Measurements from ENCODE around the gene THADA. TPM values are rescaled to one million over a fixed set of nuclear protein-coding genes. Genes with fewer than 3 reads are reported as not detected.

The THADA gene
- total RNA-seq, 1 experiment from 2014 or later, result 27.5 TPM

DNA sequence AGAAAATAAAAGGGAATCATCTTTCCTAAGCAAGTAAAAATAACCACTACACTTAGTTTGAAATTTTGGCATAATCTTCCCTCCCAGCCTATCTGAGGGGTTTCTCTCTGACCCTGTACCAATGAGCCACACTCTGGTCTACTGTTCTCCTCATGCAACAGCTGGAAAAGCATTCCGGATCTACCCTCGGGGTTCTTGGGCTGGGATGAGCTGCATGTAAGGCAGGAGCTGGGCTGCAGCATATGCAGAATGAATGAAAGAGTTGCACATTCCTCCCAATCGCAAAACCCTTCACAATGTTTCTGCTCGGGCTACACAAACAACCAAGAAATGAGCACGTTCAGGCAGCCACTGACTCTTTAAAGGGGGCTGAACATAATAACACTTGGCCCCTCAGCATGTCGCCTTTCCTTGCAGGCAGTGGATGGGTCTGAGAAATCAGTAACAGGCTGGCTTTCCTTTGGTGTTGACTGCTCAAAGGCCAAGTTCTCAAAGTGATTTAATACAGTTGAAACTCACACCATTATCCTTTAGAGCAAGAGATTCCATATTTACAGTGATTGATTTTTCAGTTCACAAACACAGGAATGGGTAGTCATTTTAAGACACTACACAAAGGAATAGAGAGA is 189.1 kb downstream of the THADA start:
- DNase-seq (ENCODE audit: low spot score) (no peak), ATAC-seq (peak; percentile 30)
- no peaks in the 10 kb centered on the region for H3K36me3 Mint-ChIP-seq
- no peaks in the 10 kb centered on the region for H3K9me3 Mint-ChIP-seq
- H3K27ac Mint-ChIP-seq, result peak overlapping the region; percentile 60; the same call in 1 of the 2 replicates
- H3K4me3 Mint-ChIP-seq, result no peak overlapping the region
- ChIA-PET POLR2A (interaction anchor here (0.6 kb wide), 1 partner anchor 681 kb away, joined by 4 read pairs; no protein-coding TSS in a partner anchor), CTCF (no interaction called here)
- no peaks in the 10 kb centered on the region for H3K27me3 Mint-ChIP-seq (ENCODE audit: low read depth)
- TF ChIP-seq ZNF121 (CRISPR knock-in tag; IDR thresholded peaks at IDR 0.05), result no peak
- TF ChIP-seq MLX (CRISPR knock-in tag; IDR thresholded peaks at IDR 0.05), result no peak
- TF ChIP-seq ZNF532 (CRISPR knock-in tag; IDR thresholded peaks at IDR 0.05; ENCODE audit: borderline replicate concordance), result no peak
- TF ChIP-seq USF1 (CRISPR knock-in tag; IDR thresholded peaks at IDR 0.05), result no peak
- TF ChIP-seq CBFB (CRISPR knock-in tag; IDR thresholded peaks at IDR 0.05; ENCODE audit: low read depth), result no peak
- TF ChIP-seq FOXJ3 (CRISPR knock-in tag; IDR thresholded peaks at IDR 0.05; ENCODE audit: borderline replicate concordance), result no peak
- no peak for TF ChIP-seq ERG (CRISPR knock-in tag; IDR thresholded peaks at IDR 0.05)
- TF ChIP-seq, protein P1, sequence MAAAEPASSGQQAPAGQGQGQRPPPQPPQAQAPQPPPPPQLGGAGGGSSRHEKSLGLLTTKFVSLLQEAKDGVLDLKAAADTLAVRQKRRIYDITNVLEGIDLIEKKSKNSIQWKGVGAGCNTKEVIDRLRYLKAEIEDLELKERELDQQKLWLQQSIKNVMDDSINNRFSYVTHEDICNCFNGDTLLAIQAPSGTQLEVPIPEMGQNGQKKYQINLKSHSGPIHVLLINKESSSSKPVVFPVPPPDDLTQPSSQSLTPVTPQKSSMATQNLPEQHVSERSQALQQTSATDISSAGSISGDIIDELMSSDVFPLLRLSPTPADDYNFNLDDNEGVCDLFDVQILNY (CRISPR knock-in tag; IDR thresholded peaks at IDR 0.05), result no peak
- TF ChIP-seq PREB (CRISPR knock-in tag; IDR thresholded peaks at IDR 0.05; ENCODE audit: borderline replicate concordance), result no peak
- no peak for TF ChIP-seq ZBTB21 (CRISPR knock-in tag; IDR thresholded peaks at IDR 0.05; ENCODE audit: borderline replicate concordance)
- no peak for TF ChIP-seq PRDM15 (CRISPR knock-in tag; IDR thresholded peaks at IDR 0.05)
- no peak for TF ChIP-seq ZNF396 (CRISPR knock-in tag; IDR thresholded peaks at IDR 0.05; ENCODE audit: borderline replicate concordance)
- no peak for TF ChIP-seq NR1H2 (CRISPR knock-in tag; IDR thresholded peaks at IDR 0.05)
- no peak for TF ChIP-seq TEAD1 (CRISPR knock-in tag; IDR thresholded peaks at IDR 0.05)
- no peak for TF ChIP-seq NFE2L1 (CRISPR knock-in tag; IDR thresholded peaks at IDR 0.05)
- peaks cover 54% of the 10 kb centered on the region for H3K4me1 Mint-ChIP-seq
